ENCODE results near the gene TFG. TPM values are rescaled to one million over a fixed set of nuclear protein-coding genes. Genes with fewer than 3 reads are reported as not detected.

TFG gene
- total RNA-seq, 1 experiment from 2014 or later: 138 TPM

DNA sequence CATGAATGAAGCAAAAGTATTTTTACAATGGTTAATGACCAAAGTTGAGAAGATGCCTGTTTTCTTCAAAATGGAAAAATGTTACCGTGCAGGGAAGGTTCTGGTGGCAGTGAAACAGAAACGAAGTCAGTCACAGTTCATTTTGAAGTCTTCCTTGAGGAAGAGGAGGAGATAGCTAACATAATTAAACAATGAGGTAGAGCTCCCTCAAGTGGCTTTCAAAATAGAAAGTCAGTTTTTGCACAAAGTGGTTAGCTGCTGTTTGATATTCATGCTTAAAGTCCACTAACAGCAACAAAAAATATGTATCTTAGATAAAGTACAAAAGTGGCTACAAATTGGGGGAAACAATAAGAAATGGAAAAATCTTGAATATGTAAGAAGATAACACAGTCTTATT lies 87.3 kb downstream of the TFG start:
- Mint-ChIP-seq H3K4me3 (ENCODE audit: unreplicated experiment) (no peak overlapping the region), H3K27ac (ENCODE audit: unreplicated experiment) (no peak overlapping the region), H3K36me3 (ENCODE audit: insufficient read depth, unreplicated experiment) (no peaks in the 10 kb centered on the region), H3K27me3 (ENCODE audit: insufficient read depth, unreplicated experiment) (peaks cover 12% of the 10 kb centered on the region), H3K4me1 (ENCODE audit: low read depth, unreplicated experiment) (no peaks in the 10 kb centered on the region), H3K9me3 (ENCODE audit: unreplicated experiment) (no peaks in the 10 kb centered on the region)
- intact Hi-C loops (cut with micrococcal nuclease; ENCODE audit: unreplicated experiment): loop anchor here (1.0 to 2.0 kb wide), 2 partner anchors 194 to 333 kb away; no protein-coding TSS in a partner anchor
- POLR2A ChIA-PET: interaction anchor here (0.5 to 0.6 kb wide), 2 partner anchors 40 to 94 kb away, joined by 3 to 4 read pairs; no protein-coding TSS in a partner anchor
- Histone ChIP-seq H3K4me3 (ENCODE audit: low read depth, low read length) (no peak overlapping the region), H3K27me3 (replicated peaks; ENCODE audit: control insufficient read depth, insufficient read depth, low read length) (no peaks in the 10 kb centered on the region), H3K4me1 (no peaks in the 10 kb centered on the region), H3K9me3 (no peaks in the 10 kb centered on the region), H3K36me3 (ENCODE audit: control insufficient read depth, insufficient read depth, low read length) (no peaks in the 10 kb centered on the region)
- no TSS peak for BruUV-seq (replicated peaks)
- DNase-seq: no peak
- TF ChIP-seq CTCF (IDR thresholded peaks at IDR 0.05; ENCODE audit: insufficient read depth in 1 of 2, low read depth in 1 of 2, low read length in 1 of 2, severe bottlenecking in 1 of 2, unreplicated experiment in 1 of 2): peak in 1 of 2 experiments; percentile 6
- CTCF ChIA-PET: interaction anchor here (1.0 to 2.0 kb wide), 2 partner anchors 194 to 334 kb away, joined by 11 to 17 read pairs; no protein-coding TSS in a partner anchor

DNA sequence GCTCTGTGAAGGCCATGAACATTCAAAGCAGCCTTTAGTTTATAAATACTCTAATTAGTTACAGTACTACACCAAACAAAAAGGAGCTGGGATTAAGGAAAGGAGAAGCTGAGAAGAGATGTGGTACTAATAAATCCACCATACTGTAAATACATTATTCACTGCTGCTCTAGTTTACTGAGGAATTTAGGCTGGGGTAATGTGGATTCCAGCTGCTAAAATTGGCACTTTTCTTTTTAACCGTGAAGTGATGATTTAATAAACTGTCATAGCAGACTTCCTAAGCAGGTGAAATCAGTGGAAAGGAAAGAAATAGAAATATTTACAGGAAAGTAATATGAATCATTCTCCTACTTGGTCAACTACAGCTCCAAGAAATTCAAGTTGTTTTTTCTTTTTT lies 88.7 kb downstream of the TFG start:
- Histone ChIP-seq H3K36me3 (ENCODE audit: control insufficient read depth, insufficient read depth, low read length) (no peaks in the 10 kb centered on the region), H3K9me3 (no peaks in the 10 kb centered on the region), H3K4me1 (no peaks in the 10 kb centered on the region), H3K4me3 (ENCODE audit: low read depth, low read length) (no peak overlapping the region), H3K27me3 (replicated peaks; ENCODE audit: control insufficient read depth, insufficient read depth, low read length) (no peaks in the 10 kb centered on the region)
- no peak for DNase-seq
- CTCF ChIA-PET: no interaction called here
- TF ChIP-seq CTCF (IDR thresholded peaks at IDR 0.05; ENCODE audit: insufficient read depth in 1 of 2, low read depth in 1 of 2, low read length in 1 of 2, severe bottlenecking in 1 of 2, unreplicated experiment in 1 of 2): no peak
- POLR2A ChIA-PET: no interaction called here
- H3K4me3 Mint-ChIP-seq (ENCODE audit: unreplicated experiment): no peak overlapping the region
- no TSS peak for BruUV-seq (replicated peaks)
- no peaks in the 10 kb centered on the region for H3K9me3 Mint-ChIP-seq (ENCODE audit: unreplicated experiment)
- H3K36me3 Mint-ChIP-seq (ENCODE audit: insufficient read depth, unreplicated experiment): no peaks in the 10 kb centered on the region
- H3K27ac Mint-ChIP-seq (ENCODE audit: unreplicated experiment): no peak overlapping the region
- intact Hi-C loops (cut with micrococcal nuclease; ENCODE audit: unreplicated experiment): no loop called here
- no peaks in the 10 kb centered on the region for H3K4me1 Mint-ChIP-seq (ENCODE audit: low read depth, unreplicated experiment)
- peaks cover 5% of the 10 kb centered on the region for H3K27me3 Mint-ChIP-seq (ENCODE audit: insufficient read depth, unreplicated experiment)

Other genes with a start within 250 kb of the TFG start
- gene TMEM45A, start 216.9 kb upstream of the TFG start, total RNA-seq (2022): 4.3 and 5.6 TPM in 2 replicates
- 2.9 and 4.2 TPM in 2 replicates for gene ADGRG7, start 99.9 kb upstream of the TFG start, total RNA-seq (2022)